Measurements from ENCODE around the gene EPHA3. TPM values are rescaled to one million over a fixed set of nuclear protein-coding genes. Genes with fewer than 3 reads are reported as not detected.

EPHA3 gene
- total RNA-seq, 6 donors from 2014 or later: 0.46 to 3.9 (median 0.79) TPM; not detected in 1

DNA sequence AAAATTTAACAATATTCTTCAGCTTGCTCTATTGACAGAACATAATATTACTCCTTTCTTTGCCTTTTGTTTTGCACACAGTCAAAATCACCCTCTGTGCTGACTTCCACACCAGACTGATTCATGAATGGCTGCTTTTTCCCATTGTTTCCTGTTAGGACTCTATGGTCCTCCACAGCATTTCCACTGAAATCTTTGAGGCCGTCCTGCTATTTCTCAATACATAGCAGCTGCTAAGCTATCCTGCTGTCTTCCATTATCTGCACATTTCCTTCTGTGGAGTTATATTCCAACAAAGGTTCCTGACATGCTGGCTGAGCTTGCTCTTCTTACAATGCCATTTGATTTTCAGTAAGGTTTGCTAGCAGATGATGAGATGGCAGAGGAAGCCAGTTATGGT lies 153.3 kb downstream of the EPHA3 start:
- Histone ChIP-seq H3K27me3 (no peaks in the 10 kb centered on the region), H3K4me3 (no peak overlapping the region), H3K4me1 (no peaks in the 10 kb centered on the region), H3K9me3 (no peaks in the 10 kb centered on the region), H3K27ac (no peak overlapping the region), H3K36me3 (no peaks in the 10 kb centered on the region)
- no peak for DNase-seq
- TF ChIP-seq EP300 (IDR thresholded peaks at IDR 0.05) (no peak), POLR2AphosphoS5 (IDR thresholded peaks at IDR 0.05) (no peak), POLR2A (IDR thresholded peaks at IDR 0.05) (no peak)
- TF ChIP-seq, protein P1, sequence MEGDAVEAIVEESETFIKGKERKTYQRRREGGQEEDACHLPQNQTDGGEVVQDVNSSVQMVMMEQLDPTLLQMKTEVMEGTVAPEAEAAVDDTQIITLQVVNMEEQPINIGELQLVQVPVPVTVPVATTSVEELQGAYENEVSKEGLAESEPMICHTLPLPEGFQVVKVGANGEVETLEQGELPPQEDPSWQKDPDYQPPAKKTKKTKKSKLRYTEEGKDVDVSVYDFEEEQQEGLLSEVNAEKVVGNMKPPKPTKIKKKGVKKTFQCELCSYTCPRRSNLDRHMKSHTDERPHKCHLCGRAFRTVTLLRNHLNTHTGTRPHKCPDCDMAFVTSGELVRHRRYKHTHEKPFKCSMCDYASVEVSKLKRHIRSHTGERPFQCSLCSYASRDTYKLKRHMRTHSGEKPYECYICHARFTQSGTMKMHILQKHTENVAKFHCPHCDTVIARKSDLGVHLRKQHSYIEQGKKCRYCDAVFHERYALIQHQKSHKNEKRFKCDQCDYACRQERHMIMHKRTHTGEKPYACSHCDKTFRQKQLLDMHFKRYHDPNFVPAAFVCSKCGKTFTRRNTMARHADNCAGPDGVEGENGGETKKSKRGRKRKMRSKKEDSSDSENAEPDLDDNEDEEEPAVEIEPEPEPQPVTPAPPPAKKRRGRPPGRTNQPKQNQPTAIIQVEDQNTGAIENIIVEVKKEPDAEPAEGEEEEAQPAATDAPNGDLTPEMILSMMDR (IDR thresholded peaks at IDR 0.05): no peak
- WGBS, 2 donors: 57 to 78% methylated on average over 1 of the region's 1 CpG
- ATAC-seq (ENCODE audit: low FRiP score in 2 of 2): no peak

DNA sequence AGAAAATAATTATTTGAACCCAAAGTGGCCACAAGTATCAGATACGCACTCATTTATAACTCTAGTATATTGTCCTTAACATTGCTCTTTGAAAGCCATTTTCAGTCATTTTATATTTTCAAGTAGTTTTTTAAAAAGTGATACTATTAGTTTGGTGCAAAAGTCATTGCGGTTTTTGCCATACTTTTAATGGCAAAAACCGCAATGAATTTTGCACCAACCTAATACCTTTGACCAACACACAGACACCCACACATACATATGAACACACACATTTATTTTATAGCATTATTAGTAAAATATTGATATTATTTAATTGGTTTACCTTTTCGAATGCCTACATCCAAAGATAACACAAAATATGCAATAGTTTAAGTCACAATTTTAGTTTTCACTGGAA lies 154.3 kb downstream of the EPHA3 start:
- no peak for DNase-seq
- Histone ChIP-seq H3K4me3 (no peak overlapping the region), H3K36me3 (no peaks in the 10 kb centered on the region), H3K27ac (no peak overlapping the region), H3K4me1 (no peaks in the 10 kb centered on the region), H3K27me3 (no peaks in the 10 kb centered on the region), H3K9me3 (no peaks in the 10 kb centered on the region)
- TF ChIP-seq EP300 (IDR thresholded peaks at IDR 0.05) (no peak), POLR2A (IDR thresholded peaks at IDR 0.05) (no peak)
- ATAC-seq (ENCODE audit: low FRiP score in 2 of 2): no peak
- WGBS, 2 donors: 93 to 95% methylated on average over 4 of the region's 4 CpGs

DNA sequence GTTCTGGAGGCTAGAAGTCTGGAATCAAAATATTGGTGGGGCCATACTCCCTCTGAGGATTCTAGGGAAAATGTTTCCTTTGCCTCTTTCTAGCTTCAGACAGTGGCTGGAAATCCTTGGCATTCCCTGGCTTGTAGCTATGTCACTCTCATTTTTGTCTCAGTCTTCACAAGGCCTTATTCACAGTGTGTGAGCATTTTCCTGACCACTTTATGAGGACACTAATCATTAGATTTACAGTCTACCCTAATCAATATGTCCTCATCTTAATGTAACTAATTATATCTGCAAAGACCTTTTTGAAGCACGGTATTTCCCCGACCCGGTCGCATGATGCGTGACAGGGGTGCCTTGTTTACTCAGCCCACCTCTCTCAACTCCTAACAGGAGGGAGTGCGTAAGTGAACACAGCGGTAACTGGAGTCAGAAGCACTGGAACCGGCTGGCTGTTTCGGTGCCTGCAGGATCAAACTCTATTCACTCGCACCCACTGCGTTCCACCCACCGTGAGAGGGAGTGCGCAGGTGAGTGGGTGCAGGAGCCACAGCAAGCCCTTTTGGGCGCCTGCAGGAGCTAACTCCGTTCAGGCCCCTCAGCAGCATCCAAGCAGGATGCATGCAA lies 155.0 kb downstream of the EPHA3 start:
- DNase-seq (peak in 1 of 2 donors; percentile 24), ATAC-seq (ENCODE audit: low FRiP score in 2 of 2) (no peak)
- Histone ChIP-seq H3K4me1 (no peaks in the 10 kb centered on the region), H3K9me3 (no peaks in the 10 kb centered on the region), H3K4me3 (no peak overlapping the region), H3K36me3 (no peaks in the 10 kb centered on the region), H3K27me3 (no peaks in the 10 kb centered on the region), H3K27ac (no peak overlapping the region)
- no peak for TF ChIP-seq POLR2A (IDR thresholded peaks at IDR 0.05)
- no peak for TF ChIP-seq POLR2AphosphoS5 (IDR thresholded peaks at IDR 0.05)
- no peak for TF ChIP-seq EP300 (IDR thresholded peaks at IDR 0.05)
- TF ChIP-seq, protein P1 (IDR thresholded peaks at IDR 0.05): no peak
- WGBS, 2 donors: 93 to 95% methylated on average over 15 of the region's 15 CpGs

DNA sequence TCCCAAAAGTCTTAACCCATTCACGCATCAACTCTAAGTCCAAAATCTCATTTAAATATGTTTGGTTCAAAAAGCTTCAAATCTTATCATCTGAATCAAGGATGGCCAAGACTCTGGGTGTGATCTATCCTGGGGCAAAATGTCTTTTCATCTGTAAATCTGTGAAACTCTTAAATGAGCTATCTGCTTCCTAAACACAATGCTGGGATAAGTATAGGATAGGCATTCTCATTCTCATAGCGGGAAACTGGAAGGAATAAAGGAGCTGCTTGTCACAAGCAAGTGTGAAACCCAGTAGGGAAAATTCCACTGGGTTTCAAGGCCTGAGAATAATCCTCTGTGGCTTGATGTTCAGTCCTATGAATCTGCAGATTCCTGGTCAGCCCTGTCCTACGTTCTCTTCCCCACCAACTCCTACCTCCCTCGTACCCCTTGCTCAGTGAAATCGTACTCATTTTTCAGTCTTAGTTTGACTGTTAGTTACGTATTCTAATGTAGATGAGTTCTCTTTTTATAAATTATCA lies 156.7 kb downstream of the EPHA3 start:
- Histone ChIP-seq H3K9me3 (no peaks in the 10 kb centered on the region), H3K27ac (no peak overlapping the region), H3K27me3 (no peaks in the 10 kb centered on the region), H3K36me3 (no peaks in the 10 kb centered on the region), H3K4me1 (no peaks in the 10 kb centered on the region), H3K4me3 (no peak overlapping the region)
- DNase-seq (no peak), ATAC-seq (ENCODE audit: low FRiP score in 2 of 2) (no peak)
- TF ChIP-seq, protein P1 (IDR thresholded peaks at IDR 0.05): no peak
- no peak for TF ChIP-seq POLR2A (IDR thresholded peaks at IDR 0.05)
- TF ChIP-seq EP300 (IDR thresholded peaks at IDR 0.05): no peak
- TF ChIP-seq POLR2AphosphoS5 (IDR thresholded peaks at IDR 0.05): no peak
- WGBS, 2 donors: 76 to 93% methylated on average over 6 of the region's 6 CpGs

DNA sequence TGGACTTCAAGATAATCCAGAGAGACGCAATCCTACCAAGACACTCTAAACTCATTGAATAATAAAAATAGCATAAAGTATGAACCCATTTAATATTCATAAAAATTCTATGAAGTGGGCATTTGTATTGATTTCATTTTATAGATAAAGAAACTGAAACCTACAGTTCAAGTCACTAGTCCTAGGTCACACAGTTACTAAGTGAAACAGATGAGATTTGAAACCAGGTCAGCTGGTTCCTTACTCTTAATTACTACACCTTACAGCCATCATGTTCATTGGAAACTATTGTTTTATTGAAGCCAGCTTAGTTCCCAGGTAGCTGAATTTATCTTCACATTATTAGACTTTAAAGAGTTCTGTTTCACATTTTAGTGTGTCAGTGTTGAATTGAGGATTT lies 158.7 kb downstream of the EPHA3 start:
- no peak for DNase-seq
- no peaks in the 10 kb centered on the region for H3K4me1 ChIP-seq
- WGBS, 2 donors: 88 to 97% methylated on average over 1 of the region's 1 CpG

More for the DNA sequence above, 158.7 kb downstream of the EPHA3 start:
- no peak for ATAC-seq (ENCODE audit: low FRiP score in 2 of 2)
- H3K36me3 ChIP-seq: no peaks in the 10 kb centered on the region
- no peaks in the 10 kb centered on the region for H3K27me3 ChIP-seq
- H3K4me3 ChIP-seq: no peak overlapping the region
- H3K27ac ChIP-seq: no peak overlapping the region
- TF ChIP-seq EP300 (IDR thresholded peaks at IDR 0.05) (no peak), POLR2AphosphoS5 (IDR thresholded peaks at IDR 0.05) (no peak), POLR2A (IDR thresholded peaks at IDR 0.05) (no peak)
- TF ChIP-seq, protein P1 (IDR thresholded peaks at IDR 0.05): no peak
- no peaks in the 10 kb centered on the region for H3K9me3 ChIP-seq
